GM20000 (cell line): ENCODE data around the gene PTPRN2.

Experiments
- DNase-seq: peaks from one replicate; pipeline ENCODE4 v3.0.0; 2012; ENCODE audit warnings: low spot score
- TF ChIP-seq, protein P1 (sequence below): IDR thresholded peaks from 2 replicates; pipeline ENCODE4 v1.5.1; 2012; ENCODE audit warnings: mild to moderate bottlenecking, control low read depth; ENCODE audit errors: extremely low read depth, missing control alignments

PTPRN2 gene

DNA sequence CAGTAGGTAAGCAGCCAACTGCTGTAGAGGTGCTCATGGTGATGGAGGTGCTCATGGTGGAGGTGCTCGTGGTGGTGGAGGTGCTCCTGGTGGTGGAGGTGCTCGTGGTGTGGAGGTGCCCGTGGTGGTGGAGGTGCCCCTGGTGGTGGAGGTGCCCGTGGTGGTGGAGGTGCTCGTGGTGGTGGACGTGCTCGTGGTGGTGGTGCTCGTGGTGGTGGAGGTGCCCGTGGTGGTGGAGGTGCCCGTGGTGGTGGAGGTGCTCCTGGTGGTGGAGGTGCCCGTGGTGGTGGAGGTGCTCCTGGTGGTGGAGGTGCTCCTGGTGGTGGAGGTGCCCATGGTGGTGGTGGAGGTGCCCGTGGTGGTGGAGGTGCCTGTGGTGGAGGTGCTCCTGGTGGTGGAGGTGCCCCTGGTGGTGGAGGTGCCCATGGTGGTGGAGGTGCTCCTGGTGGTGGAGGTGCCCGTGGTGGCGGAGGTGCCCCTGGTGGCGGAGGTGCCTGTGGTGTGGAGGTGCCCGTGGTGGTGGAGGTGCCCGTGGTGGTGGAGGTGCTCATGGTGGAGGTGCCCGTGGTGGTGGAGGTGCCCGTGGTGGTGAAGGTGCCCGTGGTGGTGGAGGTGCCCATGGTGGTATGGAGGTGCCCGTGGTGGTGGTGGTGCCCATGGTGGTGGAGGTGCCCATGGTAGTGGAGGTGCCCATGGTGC lies 517.3 kb downstream of the PTPRN2 start:
- TF ChIP-seq, protein P1, sequence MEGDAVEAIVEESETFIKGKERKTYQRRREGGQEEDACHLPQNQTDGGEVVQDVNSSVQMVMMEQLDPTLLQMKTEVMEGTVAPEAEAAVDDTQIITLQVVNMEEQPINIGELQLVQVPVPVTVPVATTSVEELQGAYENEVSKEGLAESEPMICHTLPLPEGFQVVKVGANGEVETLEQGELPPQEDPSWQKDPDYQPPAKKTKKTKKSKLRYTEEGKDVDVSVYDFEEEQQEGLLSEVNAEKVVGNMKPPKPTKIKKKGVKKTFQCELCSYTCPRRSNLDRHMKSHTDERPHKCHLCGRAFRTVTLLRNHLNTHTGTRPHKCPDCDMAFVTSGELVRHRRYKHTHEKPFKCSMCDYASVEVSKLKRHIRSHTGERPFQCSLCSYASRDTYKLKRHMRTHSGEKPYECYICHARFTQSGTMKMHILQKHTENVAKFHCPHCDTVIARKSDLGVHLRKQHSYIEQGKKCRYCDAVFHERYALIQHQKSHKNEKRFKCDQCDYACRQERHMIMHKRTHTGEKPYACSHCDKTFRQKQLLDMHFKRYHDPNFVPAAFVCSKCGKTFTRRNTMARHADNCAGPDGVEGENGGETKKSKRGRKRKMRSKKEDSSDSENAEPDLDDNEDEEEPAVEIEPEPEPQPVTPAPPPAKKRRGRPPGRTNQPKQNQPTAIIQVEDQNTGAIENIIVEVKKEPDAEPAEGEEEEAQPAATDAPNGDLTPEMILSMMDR, result no peak
- no peak for DNase-seq

DNA sequence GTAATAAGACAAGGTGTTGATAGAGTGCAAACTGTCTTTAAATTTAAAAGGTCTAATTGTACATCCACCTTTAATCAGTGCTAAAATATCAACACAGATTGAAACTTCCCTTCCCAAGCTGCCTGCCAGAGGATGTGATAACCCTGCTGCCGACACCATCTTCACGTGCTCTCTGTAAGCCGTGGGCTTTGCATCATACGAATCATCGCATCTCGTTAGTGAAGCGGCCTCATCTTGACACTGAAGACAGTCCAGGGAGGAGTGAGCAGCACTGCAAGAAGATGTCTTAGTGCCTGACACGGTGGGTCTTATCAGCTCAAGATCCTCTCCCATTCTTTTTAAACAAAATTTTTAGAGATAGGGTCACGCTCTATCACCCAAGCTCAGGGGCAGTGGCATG lies 518.8 kb downstream of the PTPRN2 start:
- DNase-seq, result no peak

DNA sequence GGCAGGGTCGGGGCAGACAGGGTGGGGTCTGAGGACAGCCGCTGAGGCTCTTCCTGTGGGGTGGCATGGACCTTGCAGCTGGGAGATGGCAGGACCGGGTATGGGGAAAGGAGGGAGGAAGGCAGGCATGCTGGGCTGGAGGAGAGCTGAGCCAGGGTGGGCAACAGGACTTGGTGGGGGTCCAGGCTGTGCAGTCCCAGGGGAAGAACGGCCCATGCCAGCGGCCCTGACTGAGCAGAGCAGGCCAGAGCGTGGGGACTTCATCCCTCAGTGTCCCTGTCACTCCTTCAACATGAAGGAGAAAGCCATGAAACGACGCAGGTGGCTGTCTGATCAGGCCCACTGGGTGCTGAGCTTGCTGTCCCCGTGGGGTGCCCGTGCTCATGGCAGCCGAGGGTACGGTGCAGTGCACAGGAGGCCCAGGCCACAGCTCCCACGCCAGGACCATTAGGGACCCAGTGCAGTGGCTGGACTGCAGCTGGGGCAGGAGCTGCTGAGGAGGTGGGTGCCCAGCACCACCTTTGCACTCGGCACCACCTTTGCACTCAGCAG lies 519.6 kb downstream of the PTPRN2 start:
- TF ChIP-seq, protein P1, result no peak
- DNase-seq, result no peak

More for the DNA sequence above, 518.8 kb downstream of the PTPRN2 start:
- TF ChIP-seq, protein P1, result no peak

DNA sequence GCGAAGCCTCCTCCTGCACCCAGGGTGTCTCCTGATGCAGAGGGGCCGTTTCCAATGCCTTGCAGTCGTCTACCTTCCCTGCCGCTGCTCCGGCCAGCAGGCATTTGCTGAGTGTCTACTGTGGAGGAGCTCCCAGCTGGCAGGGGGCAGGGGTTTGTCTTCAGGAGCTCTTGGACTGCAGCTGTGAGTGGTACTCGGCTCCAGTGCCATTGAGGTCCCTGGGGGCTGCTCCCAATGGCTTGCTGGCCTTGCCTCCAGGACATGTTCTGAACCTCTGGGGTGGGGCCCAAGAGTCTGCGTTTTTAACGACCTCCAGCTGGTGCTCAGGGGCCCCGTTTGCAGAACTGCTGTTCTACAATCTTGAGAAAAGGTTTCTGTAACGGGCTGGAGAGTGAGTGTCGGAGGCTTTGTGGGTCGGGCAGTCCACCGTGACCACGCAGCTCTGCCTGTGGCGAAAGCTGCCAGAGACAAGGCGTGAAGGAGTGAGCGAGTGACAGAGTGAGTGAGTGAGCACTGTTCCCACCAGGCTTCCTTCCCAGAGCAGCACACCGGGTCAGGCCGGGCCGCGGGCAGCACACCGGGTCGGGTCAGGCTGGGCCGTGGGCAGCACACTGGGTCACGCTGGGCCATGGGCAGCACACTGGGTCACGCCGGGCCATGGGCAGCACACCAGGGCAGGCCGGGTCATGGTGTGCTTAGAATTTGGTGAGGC lies 520.2 kb downstream of the PTPRN2 start:
- TF ChIP-seq, protein P1, result no peak
- no peak for DNase-seq

DNA sequence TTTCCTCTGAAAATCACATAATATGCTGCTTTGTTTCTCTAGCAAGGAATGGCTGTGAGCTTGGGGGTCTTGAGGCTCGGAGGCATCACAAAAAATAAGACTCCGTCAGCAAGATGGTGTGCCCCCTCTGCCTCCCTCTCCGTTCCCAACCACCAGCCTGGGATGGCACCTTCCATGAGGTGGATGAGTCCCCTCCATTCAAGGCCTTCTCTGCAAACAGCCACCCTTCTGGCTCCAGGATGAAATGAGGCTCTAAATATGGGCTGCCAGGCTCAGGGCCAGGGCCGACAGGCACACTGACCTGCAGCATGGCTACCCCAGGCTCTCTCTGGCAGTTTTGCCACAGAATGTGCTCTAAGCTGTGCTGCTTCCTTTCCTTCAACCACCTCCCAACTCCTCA lies 521.5 kb downstream of the PTPRN2 start:
- no peak for DNase-seq
- TF ChIP-seq, protein P1, result no peak

DNA sequence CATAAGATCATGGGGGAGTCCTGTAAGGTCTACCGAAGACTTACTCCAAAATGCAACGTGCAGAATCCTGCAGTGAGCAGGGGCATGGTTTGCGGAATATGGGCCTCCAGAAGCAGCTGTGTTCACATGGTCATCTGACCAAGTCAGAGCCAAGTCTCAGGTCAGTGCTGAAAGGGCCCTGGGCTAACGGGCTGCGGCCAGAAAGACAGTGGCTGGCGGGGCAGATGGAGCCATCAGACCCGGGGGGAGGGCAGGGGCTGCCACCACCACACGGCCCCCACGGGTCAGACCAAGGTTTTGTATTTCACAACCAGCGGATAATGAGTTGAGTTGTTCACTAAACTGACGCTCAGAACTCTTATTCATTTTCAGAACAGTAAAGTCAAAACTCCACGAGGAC lies 522.3 kb downstream of the PTPRN2 start:
- DNase-seq, result no peak
- TF ChIP-seq, protein P1, result no peak

DNA sequence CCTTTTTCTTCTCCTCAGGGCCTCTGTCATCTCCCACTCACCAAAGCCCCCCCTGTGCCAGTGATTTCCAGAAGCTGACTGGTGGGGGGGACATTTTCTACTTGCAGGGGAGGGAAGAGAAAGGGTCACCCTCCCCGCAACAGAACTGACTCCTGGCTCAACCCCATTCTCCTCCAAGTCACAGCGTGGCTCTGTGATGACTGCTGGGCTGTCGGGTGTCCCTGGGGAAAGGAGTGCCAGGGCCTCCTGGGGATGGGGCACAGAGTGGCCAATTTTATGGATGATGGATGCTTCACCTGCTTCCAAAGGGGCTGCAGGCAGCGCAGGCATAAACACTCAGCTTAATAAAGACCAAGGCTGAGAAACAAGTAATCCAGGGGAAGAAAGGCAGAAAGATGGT lies 523.0 kb downstream of the PTPRN2 start:
- no peak for DNase-seq
- TF ChIP-seq, protein P1, result no peak
